Parathyroid adenoma (tissue), 2 donors: ENCODE results near the gene HIRA.

Experiments
- H2AFZ ChIP-seq: fragments of 300-600 bp; sonication (generic); one replicate; pipeline ENCODE4 v1.7.0; 2017; ENCODE audit warnings: antibody characterized with exemption, mild to moderate bottlenecking
- H3K27ac ChIP-seq: fragments of 300-600 bp; sonication (generic); one replicate; pipeline ENCODE4 v1.7.0; 2017
- H3K27me3 ChIP-seq: fragments of 300-600 bp; sonication (generic); one replicate; pipeline ENCODE4 v1.7.0; 2017; ENCODE audit warnings: low read length; ENCODE audit not compliant: control insufficient read depth, insufficient read depth
- H3K36me3 ChIP-seq: fragments of 300-600 bp; sonication (generic); one replicate; pipeline ENCODE4 v1.7.0; 2017; ENCODE audit warnings: low read length; ENCODE audit not compliant: control insufficient read depth, insufficient read depth
- H3K4me1 ChIP-seq: fragments of 300-600 bp; sonication (generic); one replicate; pipeline ENCODE4 v1.7.0; 2017; ENCODE audit warnings: control low read depth
- H3K4me2 ChIP-seq: fragments of 300-600 bp; sonication (generic); one replicate; pipeline ENCODE4 v1.7.0; 2017; ENCODE audit warnings: low read length
- H3K4me3 ChIP-seq: fragments of 300-600 bp; sonication (generic); one replicate; pipeline ENCODE4 v1.7.0; 2017; ENCODE audit warnings: low read depth, low read length
- H3K79me2 ChIP-seq: fragments of 300-600 bp; sonication (generic); one replicate; pipeline ENCODE4 v1.7.0; 2017; ENCODE audit warnings: control low read depth
- H3K9ac ChIP-seq: fragments of 300-600 bp; sonication (generic); one replicate; pipeline ENCODE4 v1.7.0; 2017; ENCODE audit warnings: mild to moderate bottlenecking
- H3K9me3 ChIP-seq: fragments of 300-600 bp; sonication (generic); one replicate; pipeline ENCODE4 v1.7.0; 2017; ENCODE audit warnings: low read length; ENCODE audit not compliant: control insufficient read depth
- CTCF ChIP-seq: fragments of 300-600 bp; sonication (generic); IDR thresholded peaks from one replicate; pipeline ENCODE4 v1.7.0; 2017; ENCODE audit warnings: antibody characterized with exemption, mild to moderate bottlenecking
- donor health status: primary hyperparathyroidism.

The HIRA gene

GRCh38 chr22:19410941-19411689, 20.4 kb downstream of the HIRA start:
- Histone ChIP-seq H3K9me3 (no peaks in the 10 kb centered on the region), H3K4me1 (peaks cover 3% of the 10 kb centered on the region), H3K4me2 (no peak overlapping the region), H3K36me3 (no peaks in the 10 kb centered on the region), H3K27me3 (no peaks in the 10 kb centered on the region), H3K79me2 (peaks cover 8% of the 10 kb centered on the region), H3K4me3 (no peak overlapping the region), H2AFZ (no peak overlapping the region), H3K27ac (no peak overlapping the region), H3K9ac (no peak overlapping the region)
- no peak for TF ChIP-seq CTCF

GRCh38 chr22:19407649-19408606, 23.6 kb downstream of the HIRA start:
- Histone ChIP-seq H3K27ac (peak overlapping the region; percentile 76), H3K9ac (no peak overlapping the region), H3K4me3 (peak overlapping the region; percentile 24), H3K4me2 (peak overlapping the region; percentile 58), H3K9me3 (no peaks in the 10 kb centered on the region), H3K36me3 (no peaks in the 10 kb centered on the region), H3K79me2 (no peaks in the 10 kb centered on the region), H3K4me1 (peaks cover 3% of the 10 kb centered on the region), H2AFZ (no peak overlapping the region), H3K27me3 (no peaks in the 10 kb centered on the region)
- TF ChIP-seq CTCF: no peak

DNA sequence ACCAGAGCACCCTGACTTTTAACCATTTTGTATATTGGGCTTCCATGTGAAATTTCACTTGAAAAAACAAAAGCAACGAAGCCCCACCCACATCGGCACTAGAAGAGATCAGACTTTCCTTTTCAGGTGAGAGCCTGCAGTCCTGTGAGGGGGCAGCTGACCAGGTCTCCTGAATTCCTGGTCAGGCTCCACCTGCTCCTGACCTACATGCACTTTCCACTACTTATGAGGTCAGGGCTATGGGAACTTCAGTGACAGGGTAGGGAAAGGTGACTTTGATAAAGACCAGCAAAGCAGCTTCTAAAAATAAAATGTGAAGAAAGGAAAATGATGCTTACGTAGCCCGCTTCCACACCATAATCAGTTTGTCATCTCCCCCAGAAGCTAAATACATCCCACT, 24.7 kb downstream of the HIRA start:
- Histone ChIP-seq H3K9ac (no peak overlapping the region), H3K4me1 (no peaks in the 10 kb centered on the region), H3K36me3 (no peaks in the 10 kb centered on the region), H2AFZ (no peak overlapping the region), H3K79me2 (no peaks in the 10 kb centered on the region), H3K4me2 (peak overlapping the region; percentile 58), H3K27ac (peak overlapping the region; percentile 76), H3K9me3 (no peaks in the 10 kb centered on the region), H3K4me3 (peak overlapping the region; percentile 24), H3K27me3 (no peaks in the 10 kb centered on the region)
- TF ChIP-seq CTCF: no peak

DNA sequence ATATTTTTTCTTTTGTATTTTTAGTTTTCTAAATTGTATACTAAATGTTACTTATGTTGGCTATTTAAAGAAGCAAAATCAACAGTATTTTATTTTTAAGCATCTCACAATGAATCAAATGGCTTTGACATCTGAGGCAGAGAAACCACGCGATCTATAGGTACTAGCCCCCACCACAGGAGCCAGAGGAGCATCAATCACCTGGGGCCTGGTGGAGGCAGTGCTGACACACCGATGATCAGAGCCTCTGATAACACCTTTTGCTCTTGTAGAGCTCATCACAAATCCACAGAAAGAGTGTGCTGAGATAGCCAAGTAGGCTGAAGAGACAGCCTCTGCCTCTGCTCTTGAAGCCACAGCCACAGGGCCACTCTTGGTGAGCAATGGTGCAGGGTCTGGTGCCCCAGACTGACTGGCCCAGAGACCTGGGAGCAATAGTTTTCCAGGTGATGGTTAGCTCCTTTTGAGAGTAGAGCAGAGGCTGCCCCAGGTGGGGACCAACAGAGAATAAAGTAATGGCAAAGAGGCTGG, 25.2 kb downstream of the HIRA start:
- no peaks in the 10 kb centered on the region for H3K4me1 ChIP-seq
- H2AFZ ChIP-seq: no peak overlapping the region
- TF ChIP-seq CTCF: no peak
- H3K4me2 ChIP-seq: peak overlapping the region; percentile 58
- H3K4me3 ChIP-seq: peak overlapping the region; percentile 24
- H3K79me2 ChIP-seq: peaks cover 2% of the 10 kb centered on the region
- no peak overlapping the region for H3K9ac ChIP-seq
- H3K27ac ChIP-seq: peak overlapping the region; percentile 76
- H3K36me3 ChIP-seq: no peaks in the 10 kb centered on the region
- no peaks in the 10 kb centered on the region for H3K9me3 ChIP-seq
- no peaks in the 10 kb centered on the region for H3K27me3 ChIP-seq
